NCI-H446 treated with DMSO at 0.1 percent for 48 hours (cell line): ENCODE results near the gene ABHD12.
"Not testable (repeated sequence)": the region's sequence is repeated elsewhere in the genome, so short reads cannot be mapped to it uniquely, and the experiment has no call there.

Experiments
- DNase-seq: peaks from one replicate; lab custom pipeline; 2025; lab: John Stamatoyannopoulos, UW

The ABHD12 gene

GRCh38 chr20:25390538-25391528, at the start of gene ABHD12:
Gene ABHD12, minus strand, starts transcription at chr20:25390835. Its CDS starts 132 bp downstream, at chr20:25390703.
- peak; percentile 94 for DNase-seq

GRCh38 chr20:25439328-25439727, 48.7 kb upstream of the ABHD12 start:
- no peak for DNase-seq

- no peak for DNase-seq
Measured at GRCh38 chr20:25437153-25437581, 46.5 kb upstream of the ABHD12 start.

- DNase-seq: no peak
Measured at GRCh38 chr20:25424536-25424935, 33.9 kb upstream of the ABHD12 start.

GRCh38 chr20:25422032-25422431, 31.4 kb upstream of the ABHD12 start:
- DNase-seq: no peak

GRCh38 chr20:25421102-25421501, 30.5 kb upstream of the ABHD12 start:
- DNase-seq: no peak

GRCh38 chr20:25418776-25419175, 28.1 kb upstream of the ABHD12 start:
- DNase-seq: no peak

- no peak for DNase-seq
Measured at GRCh38 chr20:25408890-25409289, 18.3 kb upstream of the ABHD12 start.

- no peak for DNase-seq
Measured at GRCh38 chr20:25408170-25408547, 17.5 kb upstream of the ABHD12 start.

- peak; percentile 89 for DNase-seq
Measured at GRCh38 chr20:25407311-25408169, 16.9 kb upstream of the ABHD12 start, which contains the start of gene GINS1. Gene GINS1, plus strand, starts transcription at chr20:25407673. Its CDS starts 148 bp downstream, at chr20:25407821.

GRCh38 chr20:25402583-25402982, 11.9 kb upstream of the ABHD12 start:
- DNase-seq: no peak

GRCh38 chr20:25400291-25400732, 9.7 kb upstream of the ABHD12 start:
- DNase-seq: not testable (repeated sequence)

- DNase-seq: peak; percentile 62
Measured at GRCh38 chr20:25399037-25399430, 8.4 kb upstream of the ABHD12 start.

- no peak for DNase-seq
Measured at GRCh38 chr20:25398376-25399036, 7.9 kb upstream of the ABHD12 start.

GRCh38 chr20:25397821-25398220, 7.2 kb upstream of the ABHD12 start:
- no peak for DNase-seq

- DNase-seq: no peak
Measured at GRCh38 chr20:25397096-25397495, 6.5 kb upstream of the ABHD12 start.

GRCh38 chr20:25394996-25395395, 4.4 kb upstream of the ABHD12 start:
- no peak for DNase-seq

- no peak for DNase-seq
Measured at GRCh38 chr20:25394276-25394675, 3.6 kb upstream of the ABHD12 start.

- no peak for DNase-seq
Measured at GRCh38 chr20:25389858-25390537, 637 bp downstream of the ABHD12 start.

GRCh38 chr20:25389401-25389857, 1.2 kb downstream of the ABHD12 start:
- peak; percentile 15 for DNase-seq

- DNase-seq: no peak
Measured at GRCh38 chr20:25382704-25383370, 7.8 kb downstream of the ABHD12 start.
